GM18909 (cell line): ENCODE data around the gene IQSEC2.

Experiments
- ATAC-seq: cut with Tn5 transposase; IDR thresholded peaks from one replicate; pipeline ENCODE4 v1.9.1; 2021; ENCODE audit warnings: mild to moderate bottlenecking; ENCODE audit not compliant: unreplicated experiment, poor library complexity

Gene IQSEC2

GRCh38 chrX:53305996-53306937 is 24.9 kb upstream of the IQSEC2 start:
- ATAC-seq, result no peak

- ATAC-seq, result no peak
Observed at GRCh38 chrX:53305219-53305995, 24.0 kb upstream of the IQSEC2 start.

- ATAC-seq, result no peak
Observed at GRCh38 chrX:53303195-53303594, 21.8 kb upstream of the IQSEC2 start.

GRCh38 chrX:53300157-53300556 is 18.8 kb upstream of the IQSEC2 start:
- no peak for ATAC-seq

GRCh38 chrX:53294024-53294648 is 12.8 kb upstream of the IQSEC2 start:
- no peak for ATAC-seq

- no peak for ATAC-seq
Observed at GRCh38 chrX:53291596-53291995, 10.2 kb upstream of the IQSEC2 start.

- ATAC-seq, result no peak
Observed at GRCh38 chrX:53290441-53291041, 9.2 kb upstream of the IQSEC2 start.

- ATAC-seq, result no peak
Observed at GRCh38 chrX:53288189-53288588, 6.8 kb upstream of the IQSEC2 start.

- no peak for ATAC-seq
Observed at GRCh38 chrX:53287493-53288138, 6.2 kb upstream of the IQSEC2 start.

GRCh38 chrX:53286171-53286570 is 4.8 kb upstream of the IQSEC2 start:
- no peak for ATAC-seq

- ATAC-seq, result no peak
Observed at GRCh38 chrX:53285591-53285990, 4.2 kb upstream of the IQSEC2 start.

- ATAC-seq, result peak; percentile 73
Observed at GRCh38 chrX:53284684-53285447, 3.5 kb upstream of the IQSEC2 start.

GRCh38 chrX:53283567-53283966 is 2.2 kb upstream of the IQSEC2 start:
- ATAC-seq, result no peak

GRCh38 chrX:53283099-53283498 is 1.7 kb upstream of the IQSEC2 start:
- no peak for ATAC-seq

- ATAC-seq, result no peak
Observed at GRCh38 chrX:53281963-53282695, 745 bp upstream of the IQSEC2 start.

GRCh38 chrX:53280331-53281320 is 758 bp downstream of the IQSEC2 start:
- no peak for ATAC-seq
